GM10266 (cell line): ENCODE measurements around the gene JAM3.

Experiments
- DNase-seq: peaks from one replicate; pipeline ENCODE4 v3.0.0; 2012; ENCODE audit errors: extremely low spot score
- CTCF ChIP-seq: IDR thresholded peaks from 2 replicates; pipeline ENCODE4 v1.5.1; 2012; ENCODE audit warnings: mild to moderate bottlenecking, low read depth; ENCODE audit not compliant: control insufficient read depth, insufficient read depth; ENCODE audit errors: missing control alignments

Gene JAM3

GRCh38 chr11:134200688-134201087 is 131.8 kb downstream of the JAM3 start:
- TF ChIP-seq CTCF, result no peak
- DNase-seq, result no peak
